Mesothelial cell of epicardium (in vitro differentiated cells): ENCODE results near the gene HOXA5. TPM values are rescaled to one million over a fixed set of nuclear protein-coding genes. Genes with fewer than 3 reads are reported as not detected.

Experiments
- DNase-seq, 2 experiments: peaks; one replicate each; pipeline ENCODE4 v3.0.0; 2021; ENCODE audit warnings: low spot score in 2 of 2; ENCODE audit not compliant: unreplicated experiment in 2 of 2
- H3K27ac Mint-ChIP-seq: 2 replicates; pipeline ENCODE4 v1.8.0; 2021; ENCODE audit warnings: mixed read lengths
- H3K27me3 Mint-ChIP-seq: 2 replicates; pipeline ENCODE4 v1.8.0; 2021; ENCODE audit warnings: low read depth, mixed read lengths
- H3K36me3 Mint-ChIP-seq: 2 replicates; pipeline ENCODE4 v1.8.0; 2021; ENCODE audit warnings: mixed read lengths
- H3K4me1 Mint-ChIP-seq: 2 replicates; pipeline ENCODE4 v1.8.0; 2021; ENCODE audit warnings: mixed read lengths
- H3K4me3 Mint-ChIP-seq: 2 replicates; pipeline ENCODE4 v1.8.0; 2021; ENCODE audit warnings: mild to moderate bottlenecking, moderate library complexity, mixed read lengths
- H3K9me3 Mint-ChIP-seq: 2 replicates; pipeline ENCODE4 v1.8.0; 2021; ENCODE audit warnings: mixed read lengths
- total RNA-seq: library from RNA; stranded (reverse); gene quantifications from 3 replicates; pipeline ENCODE4 v1.2.1, GENCODE V29; 2021
- TF ChIP-seq, protein P1 (sequence below): fragments of 200-600 bp; sonication (generic); IDR thresholded peaks from one replicate; pipeline ENCODE4 v1.5.0; 2021; ENCODE audit warnings: antibody characterized with exemption; ENCODE audit not compliant: unreplicated experiment

The HOXA5 gene
- total RNA-seq, 1 donor from 2014 or later, result 133 TPM

DNA sequence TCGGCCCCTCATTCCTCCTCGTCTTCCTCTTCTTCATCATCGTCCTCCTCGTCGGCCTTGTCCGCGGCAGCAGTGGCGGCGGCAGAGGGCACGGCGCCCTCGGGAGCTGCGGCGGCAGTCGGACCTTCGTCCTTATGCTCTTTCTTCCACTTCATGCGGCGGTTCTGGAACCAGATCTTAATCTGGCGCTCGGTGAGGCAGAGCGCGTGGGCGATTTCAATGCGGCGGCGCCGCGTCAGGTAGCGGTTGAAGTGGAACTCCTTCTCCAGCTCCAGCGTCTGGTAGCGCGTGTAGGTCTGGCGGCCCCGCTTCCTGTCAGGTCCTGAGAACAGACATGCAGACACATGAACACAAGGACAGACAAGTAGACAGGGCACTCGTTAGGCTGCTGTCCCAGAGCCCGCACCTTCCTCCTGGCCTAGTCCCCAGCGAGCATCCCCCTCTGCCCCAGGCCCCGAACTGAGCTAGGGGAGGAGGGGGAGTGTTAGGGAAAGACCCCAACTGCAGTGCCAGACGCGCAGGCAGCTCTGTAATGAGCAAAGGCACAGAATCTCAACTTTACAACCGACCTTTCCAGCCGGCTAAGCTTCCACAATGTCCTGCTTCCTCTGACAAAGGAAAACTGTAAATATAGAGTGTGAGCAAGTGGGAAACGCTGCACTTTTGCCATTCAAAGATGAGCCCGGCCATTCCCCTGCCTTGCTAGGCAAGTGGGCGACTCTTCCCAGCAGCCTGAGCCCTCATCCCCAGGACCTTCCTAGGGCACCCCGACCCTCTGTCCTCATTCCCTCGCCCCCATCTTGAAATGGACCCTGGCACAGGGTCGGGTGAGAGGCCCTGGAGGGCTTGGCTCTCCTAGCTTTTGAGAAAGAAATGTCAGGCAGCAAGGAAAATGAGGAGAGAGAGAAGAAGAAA, 11.7 kb upstream of the HOXA5 start:
- Mint-ChIP-seq H3K36me3 (peaks cover 13% of the 10 kb centered on the region), H3K4me1 (peaks cover 64% of the 10 kb centered on the region), H3K27me3 (peaks cover 81% of the 10 kb centered on the region), H3K9me3 (no peaks in the 10 kb centered on the region), H3K4me3 (peak overlapping the region; percentile 87), H3K27ac (peak overlapping the region; percentile 96)
- TF ChIP-seq, protein P1, sequence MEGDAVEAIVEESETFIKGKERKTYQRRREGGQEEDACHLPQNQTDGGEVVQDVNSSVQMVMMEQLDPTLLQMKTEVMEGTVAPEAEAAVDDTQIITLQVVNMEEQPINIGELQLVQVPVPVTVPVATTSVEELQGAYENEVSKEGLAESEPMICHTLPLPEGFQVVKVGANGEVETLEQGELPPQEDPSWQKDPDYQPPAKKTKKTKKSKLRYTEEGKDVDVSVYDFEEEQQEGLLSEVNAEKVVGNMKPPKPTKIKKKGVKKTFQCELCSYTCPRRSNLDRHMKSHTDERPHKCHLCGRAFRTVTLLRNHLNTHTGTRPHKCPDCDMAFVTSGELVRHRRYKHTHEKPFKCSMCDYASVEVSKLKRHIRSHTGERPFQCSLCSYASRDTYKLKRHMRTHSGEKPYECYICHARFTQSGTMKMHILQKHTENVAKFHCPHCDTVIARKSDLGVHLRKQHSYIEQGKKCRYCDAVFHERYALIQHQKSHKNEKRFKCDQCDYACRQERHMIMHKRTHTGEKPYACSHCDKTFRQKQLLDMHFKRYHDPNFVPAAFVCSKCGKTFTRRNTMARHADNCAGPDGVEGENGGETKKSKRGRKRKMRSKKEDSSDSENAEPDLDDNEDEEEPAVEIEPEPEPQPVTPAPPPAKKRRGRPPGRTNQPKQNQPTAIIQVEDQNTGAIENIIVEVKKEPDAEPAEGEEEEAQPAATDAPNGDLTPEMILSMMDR, result no peak
- DNase-seq, result peak in 1 of 2 experiments; percentile 57

DNA sequence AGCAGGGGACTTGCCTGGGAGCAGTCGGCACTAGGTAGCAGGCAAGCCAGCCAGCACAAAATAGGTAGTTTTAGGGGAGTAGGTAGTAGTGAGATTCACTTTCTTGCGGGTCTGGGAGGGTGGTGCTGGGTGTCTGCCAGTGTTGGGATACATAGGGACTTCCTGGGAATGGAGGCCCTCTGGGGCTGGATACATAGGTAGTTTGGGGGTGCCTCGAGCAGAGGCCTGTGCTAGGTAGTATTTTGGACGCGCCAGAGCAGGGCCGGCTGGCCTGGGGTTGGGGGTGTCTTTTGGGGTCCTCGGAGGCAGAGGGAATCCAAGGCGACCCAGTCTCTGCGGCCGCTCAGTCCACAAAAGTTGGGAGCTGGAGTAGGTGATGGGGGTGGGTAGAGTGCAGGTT, 10.9 kb upstream of the HOXA5 start:
- Mint-ChIP-seq H3K9me3 (no peaks in the 10 kb centered on the region), H3K4me1 (peaks cover 67% of the 10 kb centered on the region), H3K27me3 (peaks cover 74% of the 10 kb centered on the region), H3K36me3 (peaks cover 13% of the 10 kb centered on the region), H3K27ac (peak overlapping the region; percentile 96), H3K4me3 (peak overlapping the region; percentile 87)
- TF ChIP-seq, protein P1, result no peak
- DNase-seq, result peak in 1 of 2 experiments; percentile 37

DNA sequence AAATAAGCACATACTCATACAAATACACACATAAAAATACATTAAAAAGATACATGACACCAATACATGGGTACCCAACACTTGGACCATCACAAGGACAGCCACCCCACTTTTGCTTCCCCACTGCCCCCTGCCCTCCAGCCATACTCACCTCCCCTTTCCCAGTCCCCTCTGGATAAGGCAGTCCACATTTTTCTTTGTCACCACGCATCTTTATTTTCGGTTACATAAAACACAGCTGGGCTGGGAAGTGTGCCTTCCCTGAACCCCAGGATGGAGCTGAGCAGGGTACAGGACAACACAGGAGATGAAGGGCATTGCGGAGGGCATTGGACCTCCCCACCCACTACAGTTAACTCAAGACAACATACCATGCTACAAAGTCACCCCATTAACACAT, 10.0 kb upstream of the HOXA5 start:
- TF ChIP-seq, protein P1, result no peak
- Mint-ChIP-seq H3K4me1 (peaks cover 67% of the 10 kb centered on the region), H3K4me3 (peak overlapping the region; percentile 87), H3K36me3 (peaks cover 13% of the 10 kb centered on the region), H3K9me3 (no peaks in the 10 kb centered on the region), H3K27ac (peak overlapping the region; percentile 76), H3K27me3 (peaks cover 65% of the 10 kb centered on the region)
- peak in 1 of 2 experiments; percentile 33 for DNase-seq

DNA sequence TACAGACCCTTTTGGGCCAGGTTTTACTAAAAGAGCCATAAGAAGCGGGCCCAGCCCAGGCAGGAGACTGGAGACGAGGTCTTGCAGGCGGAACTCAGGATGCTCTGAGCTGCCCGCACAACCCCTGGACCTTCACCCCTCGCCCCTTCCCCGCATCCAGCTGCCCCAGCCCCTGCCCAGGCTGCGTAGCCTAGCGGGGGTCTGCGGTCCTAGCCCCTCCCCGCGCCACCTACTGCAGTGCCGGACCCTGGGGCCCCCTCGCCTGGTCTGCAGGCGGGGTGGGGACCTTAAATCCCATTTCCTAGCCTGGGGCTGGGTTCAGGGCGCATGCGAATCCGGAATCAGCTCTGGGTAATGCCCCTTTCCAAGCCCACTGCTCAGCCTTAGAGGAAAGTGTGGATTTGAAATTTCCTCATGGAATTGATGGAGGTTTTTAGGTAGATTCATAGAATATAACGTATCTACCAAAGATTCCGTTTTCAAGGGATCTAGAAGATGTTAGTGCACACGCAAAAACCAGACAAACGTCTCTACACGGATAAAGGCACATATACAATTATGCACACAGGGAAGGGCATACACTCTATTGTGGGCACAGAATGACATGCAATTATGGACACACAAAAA, 9.4 kb upstream of the HOXA5 start:
- peak overlapping the region; percentile 87 for H3K4me3 Mint-ChIP-seq
- peak overlapping the region; percentile 99 for H3K27ac Mint-ChIP-seq
- peaks cover 11% of the 10 kb centered on the region for H3K36me3 Mint-ChIP-seq
- peaks cover 68% of the 10 kb centered on the region for H3K4me1 Mint-ChIP-seq
- H3K9me3 Mint-ChIP-seq, result no peaks in the 10 kb centered on the region
- H3K27me3 Mint-ChIP-seq, result peaks cover 59% of the 10 kb centered on the region
- no peak for DNase-seq
- TF ChIP-seq, protein P1, result no peak

DNA sequence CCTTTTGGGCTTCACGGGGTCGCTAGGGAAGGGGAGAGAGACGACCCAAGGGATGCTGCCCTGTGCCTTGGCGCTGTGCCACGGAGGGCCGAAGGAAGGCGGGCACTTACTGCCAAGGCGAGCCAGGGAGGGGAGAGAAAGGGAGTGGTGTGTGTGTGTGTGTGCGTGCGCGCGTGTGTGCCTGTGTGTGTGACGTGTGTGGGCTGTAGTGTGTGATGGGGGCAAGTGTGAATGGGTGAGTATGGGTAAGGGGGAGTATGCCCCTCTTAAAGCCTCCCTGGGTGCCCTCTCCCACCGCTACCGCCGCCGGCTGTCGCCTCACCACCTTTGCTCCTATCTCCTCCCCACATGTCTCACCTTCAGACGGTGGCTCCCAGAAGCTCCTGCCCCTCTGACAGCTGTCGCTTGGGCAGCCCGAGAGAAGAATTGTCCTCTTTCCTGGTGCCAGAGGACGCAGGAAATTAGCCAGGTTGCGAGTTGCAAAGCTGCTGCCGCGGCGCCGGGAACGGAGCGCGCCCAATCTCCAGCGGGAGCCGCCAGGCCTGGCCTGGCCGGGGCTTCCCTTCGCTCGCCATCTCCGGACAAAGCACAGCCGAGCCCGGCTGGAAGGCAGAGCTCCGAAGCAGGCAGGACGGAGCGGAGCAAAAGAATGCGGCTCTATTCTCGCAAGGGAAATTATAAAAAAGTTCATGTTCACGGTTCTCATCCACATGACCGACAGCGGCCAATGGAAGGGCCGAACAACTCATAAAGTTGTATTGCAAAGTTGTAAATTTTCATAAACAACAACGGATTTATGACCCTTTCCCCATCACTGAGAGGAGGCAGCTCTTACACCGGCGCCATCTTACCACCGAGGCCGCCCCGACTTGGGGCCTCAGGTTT, 8.7 kb upstream of the HOXA5 start, which contains the start of gene HOXA3:
TSS of gene HOXA3 (minus strand) at position 653 of the 885 bp plus-strand sequence. CDS start 41,943 bp downstream, outside the sequence.
- TF ChIP-seq, protein P1, result no peak
- Mint-ChIP-seq H3K4me3 (peak within 1 kb of the TSS; percentile 87), H3K36me3 (peaks cover 11% of the 10 kb centered on the region), H3K4me1 (peaks cover 67% of the 10 kb centered on the region), H3K27ac (peak within 1 kb of the TSS; percentile 99), H3K27me3 (peaks cover 52% of the 10 kb centered on the region), H3K9me3 (no peaks in the 10 kb centered on the region)
- peak in 1 of 2 experiments; percentile 62 for DNase-seq
